SK-N-SH treated with all-trans-retinoic acid at 6 μM for 48 hours (cell line): Measurements from ENCODE around the gene GPR160.

Experiments used
- BACH2 ChIP-seq: fragments of 250-450 bp; sonication (Bioruptor Pico); IDR thresholded peaks from 2 replicates; pipeline ENCODE4 v1.9.0; 2021; ENCODE audit warnings: mild to moderate bottlenecking, borderline replicate concordance
- GLIS3 ChIP-seq: fragments of 250-450 bp; sonication (Bioruptor Pico); IDR thresholded peaks from 2 replicates; pipeline ENCODE4 v1.5.0; 2020; ENCODE audit warnings: mild to moderate bottlenecking, moderate library complexity
- OSR1 ChIP-seq: fragments of 250-450 bp; sonication (Bioruptor Pico); IDR thresholded peaks from 2 replicates; pipeline ENCODE4 v1.8.0; 2022; ENCODE audit warnings: moderate library complexity, mild to moderate bottlenecking, inconsistent platforms
- PPARA ChIP-seq: fragments of 250-450 bp; sonication (Bioruptor Pico); IDR thresholded peaks from 2 replicates; pipeline ENCODE4 v1.5.0; 2020; ENCODE audit warnings: mild to moderate bottlenecking, borderline replicate concordance

- TF ChIP-seq PPARA (CRISPR knock-in tag) (no peak), GLIS3 (CRISPR knock-in tag) (no peak), OSR1 (no peak), BACH2 (CRISPR knock-in tag) (no peak)
Observed at GRCh38 chr3:170081079-170081741, 43.4 kb downstream of the GPR160 start.
